NCI-H2227 treated with DMSO at 0.1 percent for 48 hours (cell line): ENCODE measurements around the gene BRD3OS.

Experiments
- DNase-seq: peaks from one replicate; lab custom pipeline; 2025; lab: John Stamatoyannopoulos, UW

BRD3OS gene

DNA sequence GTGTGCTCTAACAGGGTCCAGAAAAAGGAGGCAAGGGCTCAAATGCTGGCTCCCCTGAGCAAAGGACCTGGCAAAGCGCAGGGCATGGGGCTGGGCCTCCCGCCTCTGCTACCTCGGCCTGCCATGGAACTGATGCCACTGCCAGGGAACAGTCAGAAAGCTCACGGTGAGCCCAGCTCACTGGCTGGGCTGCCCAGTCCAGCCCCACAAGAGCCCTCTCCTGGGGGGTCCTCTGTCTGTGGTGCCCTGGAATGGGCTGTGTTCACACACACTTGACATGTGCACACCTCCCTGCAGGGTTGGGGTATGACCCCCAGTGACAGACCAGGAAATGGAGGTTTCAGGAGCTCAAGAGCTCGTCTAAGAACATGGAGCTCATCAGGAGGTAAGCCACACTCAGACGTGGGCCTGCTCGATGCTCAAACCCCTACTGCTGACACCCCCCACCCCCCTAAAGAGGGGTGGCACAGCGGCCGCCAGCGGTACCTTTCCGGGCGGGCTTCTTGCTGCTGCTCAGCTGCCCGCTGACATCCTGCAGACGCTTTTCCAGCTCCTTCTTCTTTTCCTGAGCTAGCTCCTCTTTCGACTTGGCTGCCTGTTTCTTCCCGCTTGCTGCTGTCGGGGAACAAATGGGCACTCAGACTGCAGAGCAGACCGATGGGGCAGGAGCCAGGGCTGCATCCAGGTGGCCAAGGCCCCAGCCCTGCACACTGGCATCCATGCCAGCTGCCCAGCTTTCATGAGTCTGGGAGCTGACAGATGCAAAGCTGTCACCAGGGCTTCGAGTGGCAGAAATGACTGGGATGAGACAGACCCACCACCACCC, 9.1 kb downstream of the BRD3OS start:
- DNase-seq, result no peak

DNA sequence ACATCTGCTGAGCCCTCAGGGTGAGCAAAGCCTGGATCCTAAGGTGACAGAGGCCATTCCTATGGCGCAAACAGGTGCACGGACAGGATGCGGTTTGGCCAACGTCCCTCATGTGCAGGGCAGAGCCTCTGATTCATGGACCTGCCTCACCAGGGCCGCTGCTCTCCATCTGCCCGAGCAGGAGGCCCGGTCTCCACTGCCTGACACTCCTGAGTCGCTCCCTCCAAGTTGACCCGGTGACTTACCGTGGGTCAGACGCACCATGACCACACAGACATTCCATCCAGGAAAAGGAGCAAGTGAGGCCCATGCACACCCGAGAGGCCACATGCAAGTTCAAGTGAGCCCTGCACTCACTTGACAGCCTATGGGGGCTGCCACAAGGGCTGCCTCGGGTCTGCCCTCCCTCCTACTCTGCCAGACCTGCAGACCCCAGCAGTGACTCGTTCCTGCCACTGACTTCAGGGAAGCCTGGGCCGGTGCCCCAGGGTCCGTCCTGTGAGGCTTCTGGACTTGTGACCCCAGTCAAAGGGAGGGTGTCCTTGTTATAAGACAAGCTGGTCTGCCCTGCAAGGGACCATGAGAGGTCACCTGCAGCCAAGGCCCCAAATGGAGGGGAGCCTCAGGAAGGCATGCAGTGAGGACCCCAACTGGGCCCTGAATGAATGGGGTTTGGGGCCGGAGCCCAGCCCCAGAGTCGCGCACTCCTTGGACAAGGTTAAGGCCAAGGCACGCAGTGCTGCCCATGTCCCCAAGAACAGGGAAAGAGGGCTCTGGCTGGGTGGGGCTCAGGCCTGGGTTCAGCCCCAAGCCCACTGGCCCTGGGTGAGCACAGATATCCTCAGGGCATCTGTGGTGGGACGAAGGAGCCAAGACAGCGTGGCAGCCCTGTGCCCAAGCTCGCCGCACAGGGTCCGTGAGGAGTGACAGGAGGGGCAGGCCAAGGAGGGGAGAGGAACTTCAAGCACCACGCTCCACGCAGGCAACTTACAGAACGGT, 10.1 kb downstream of the BRD3OS start:
- DNase-seq, result no peak

DNA sequence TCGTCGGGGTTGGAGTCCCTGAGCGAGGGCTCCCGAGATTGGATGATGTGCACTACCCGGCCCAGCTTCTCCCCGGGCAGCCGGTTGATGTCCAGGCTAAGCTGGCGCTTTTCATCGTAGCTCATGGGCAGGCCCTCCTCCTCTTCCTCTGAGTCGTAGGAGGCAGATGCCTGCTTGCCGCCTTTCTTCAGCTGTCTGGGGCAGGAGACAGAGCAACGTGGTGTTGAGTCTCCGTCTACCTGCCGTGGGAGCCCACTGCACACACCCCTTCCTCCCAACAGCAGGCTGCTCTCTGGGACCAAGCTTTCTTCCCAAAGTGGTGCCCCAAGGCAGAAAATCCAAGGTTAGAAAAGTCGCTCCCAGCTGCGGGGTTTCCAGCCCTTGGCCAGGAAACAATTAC, 10.8 kb downstream of the BRD3OS start:
- no peak for DNase-seq

DNA sequence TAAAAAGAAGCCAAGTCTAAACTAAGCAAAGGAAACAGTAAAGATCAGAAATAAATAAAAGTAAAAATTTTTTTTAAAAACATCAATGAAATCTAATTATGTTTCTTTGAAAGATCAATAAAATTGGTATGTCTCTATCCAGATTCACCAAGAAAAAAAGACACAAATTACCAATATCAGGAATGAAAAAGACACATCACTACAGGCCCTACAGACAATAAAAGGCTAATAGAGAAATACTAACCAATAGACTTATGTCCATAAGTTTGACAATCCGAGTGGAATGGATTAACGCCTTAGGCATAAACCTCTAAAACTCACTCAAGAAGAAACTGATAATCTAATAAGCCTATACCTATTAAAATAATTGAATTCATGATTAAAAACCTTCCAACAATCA, 12.4 kb downstream of the BRD3OS start:
- DNase-seq, result no peak

DNA sequence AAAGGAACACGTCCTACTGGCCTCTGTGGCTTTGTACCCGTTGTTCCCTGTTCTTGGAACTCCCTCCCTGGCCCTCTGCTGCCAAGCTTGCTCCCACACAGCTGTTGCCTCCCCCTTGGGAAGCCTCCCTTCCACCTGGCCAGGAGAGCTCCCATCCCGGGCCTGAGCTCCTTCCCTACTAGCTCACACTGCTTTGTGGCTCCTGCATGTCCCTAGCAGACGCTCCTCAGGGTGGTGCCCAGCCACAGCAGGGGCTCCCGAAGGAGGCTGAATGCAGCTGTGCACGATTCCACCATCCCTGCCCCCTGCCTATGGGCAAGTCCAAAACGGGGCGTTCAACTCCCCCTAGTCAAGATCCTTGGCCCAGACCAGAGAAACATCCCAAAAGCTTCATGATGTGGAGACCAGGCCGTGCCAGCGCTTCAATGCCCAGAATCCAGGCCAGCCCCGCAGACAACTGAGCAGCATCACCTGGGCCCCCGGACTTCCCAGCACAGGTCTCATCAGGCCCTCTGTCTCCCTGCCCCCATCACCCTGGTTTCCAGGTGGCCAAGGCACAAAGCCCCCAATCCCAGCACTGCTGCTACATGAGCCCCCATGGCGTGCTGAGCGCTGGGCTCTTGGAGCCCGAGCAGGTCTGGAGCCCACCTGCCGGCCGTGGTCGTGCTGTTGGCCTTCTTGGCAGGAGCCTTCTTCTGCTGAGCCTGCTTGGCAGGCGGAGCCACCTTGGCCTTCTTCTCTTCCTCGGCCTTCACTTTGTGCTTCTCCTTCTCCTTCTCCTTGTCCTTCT, 14.3 kb downstream of the BRD3OS start:
- DNase-seq, result no peak

DNA sequence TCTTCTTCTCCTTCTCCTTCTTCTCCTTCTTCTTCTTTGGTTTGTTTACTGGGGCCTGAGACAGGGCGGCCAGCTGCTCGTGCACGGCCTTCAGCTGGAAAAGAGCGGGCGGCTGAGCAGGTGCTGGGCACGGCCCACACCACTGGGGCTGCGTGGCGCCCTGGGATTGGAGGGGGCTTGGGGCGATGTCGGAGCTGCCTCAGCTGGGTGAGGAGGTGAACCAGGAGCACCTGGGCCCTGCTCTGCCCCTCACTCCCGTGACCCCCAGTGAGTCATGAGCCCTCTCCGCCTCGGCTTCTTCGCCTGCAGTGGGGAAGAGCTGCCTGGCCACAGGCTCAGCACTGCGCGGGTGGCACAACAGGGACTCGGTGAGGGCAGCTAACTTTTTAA, 14.9 kb downstream of the BRD3OS start:
- DNase-seq, result no peak

DNA sequence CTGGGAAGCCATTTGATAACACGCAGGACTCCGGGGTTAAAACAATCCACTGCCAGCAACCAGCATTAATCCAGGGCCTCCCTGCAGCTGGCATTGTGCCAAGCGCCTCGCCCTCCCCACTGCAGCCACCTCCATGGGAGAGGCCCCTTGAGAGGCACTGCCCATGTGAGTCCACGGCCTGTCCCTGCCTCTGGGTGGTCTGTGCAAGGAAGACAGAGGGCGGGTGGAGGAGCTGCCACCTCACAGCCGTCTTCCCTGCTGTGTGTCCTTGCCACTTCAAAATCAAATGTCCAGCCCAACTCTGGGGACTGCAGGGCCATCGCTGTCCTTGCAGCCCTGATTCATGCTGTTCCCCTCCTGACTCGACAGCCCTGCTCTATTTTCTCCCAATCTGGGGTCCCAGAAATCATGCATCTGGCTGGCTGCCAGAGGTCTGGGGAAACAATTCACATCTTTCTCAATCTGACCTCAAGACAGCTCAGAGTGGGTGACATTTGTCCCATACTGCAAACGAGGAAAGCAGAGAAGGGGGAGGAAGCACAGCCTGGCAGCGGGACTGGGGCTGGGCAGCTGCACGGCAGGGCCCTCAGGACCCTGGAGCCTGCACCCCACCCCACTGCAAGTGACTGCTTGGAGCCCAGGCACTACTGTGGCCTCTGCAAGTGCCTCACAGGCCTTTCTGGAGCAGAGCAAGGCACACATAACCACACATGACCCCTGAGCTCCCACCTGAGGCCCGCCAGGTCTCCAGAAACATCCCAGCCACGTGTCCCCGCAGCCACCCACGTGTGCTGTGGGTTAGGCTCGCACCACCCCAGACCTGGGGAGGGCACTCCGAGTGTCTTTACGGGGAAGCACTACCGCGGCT, 15.7 kb downstream of the BRD3OS start:
- peak; percentile 16 for DNase-seq

DNA sequence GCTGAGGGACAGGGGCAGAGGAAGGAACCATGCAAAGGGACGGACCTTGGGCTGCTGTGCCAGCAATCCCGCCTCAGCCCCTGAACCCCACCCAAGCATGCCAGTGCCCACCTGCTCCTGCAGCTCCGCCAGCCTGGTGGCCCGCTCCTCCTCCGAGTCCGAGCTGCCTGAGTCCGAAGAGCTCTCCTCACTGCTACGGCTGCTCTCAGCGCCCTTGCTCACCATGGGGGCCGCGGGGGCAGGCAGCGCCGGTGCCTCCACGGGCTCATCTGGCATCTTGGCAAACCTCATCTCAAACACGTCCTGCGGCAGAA, 16.3 kb downstream of the BRD3OS start:
- DNase-seq, result no peak

DNA sequence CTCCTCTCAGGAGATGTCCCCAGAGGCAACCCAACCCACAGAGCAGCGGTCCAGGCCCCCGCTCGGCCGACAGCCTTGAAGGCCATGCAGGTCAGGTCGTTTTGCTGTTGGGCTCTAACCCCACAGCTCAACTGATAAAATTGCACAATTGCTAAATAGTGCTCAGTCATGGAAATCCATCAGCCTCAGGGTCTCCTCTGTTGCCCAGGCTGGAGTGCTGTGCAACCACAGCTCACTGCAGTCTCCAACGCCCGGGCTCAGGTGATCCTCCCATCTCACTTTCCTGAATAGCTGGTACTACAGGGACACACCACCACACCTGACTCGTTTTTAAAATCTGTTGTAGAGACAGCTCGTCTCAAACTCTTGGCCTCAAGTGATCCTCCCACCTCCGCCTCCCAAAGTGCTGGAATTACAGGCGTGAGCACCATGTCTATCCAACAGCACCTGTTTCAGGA, 18.3 kb downstream of the BRD3OS start:
- no peak for DNase-seq

DNA sequence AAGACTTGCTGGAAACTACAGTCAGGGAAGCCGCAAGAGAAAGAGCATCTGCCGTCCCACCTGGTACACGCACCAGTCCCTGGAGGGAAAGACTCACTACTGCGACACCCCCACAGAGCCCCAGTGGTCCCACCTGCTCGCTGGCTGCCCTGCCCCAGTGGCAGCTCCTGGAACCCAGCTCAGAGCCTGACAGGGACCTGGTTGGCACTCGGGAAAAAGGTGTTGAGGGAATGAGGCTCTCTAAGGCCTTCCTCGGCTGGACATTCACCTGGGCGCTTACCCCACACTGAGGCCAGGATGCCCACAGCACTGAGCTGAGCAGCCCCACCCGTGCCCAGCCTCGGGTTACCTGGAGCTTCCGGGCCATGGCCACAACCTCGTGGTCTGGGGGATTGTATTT, 19.7 kb downstream of the BRD3OS start:
- no peak for DNase-seq

DNA sequence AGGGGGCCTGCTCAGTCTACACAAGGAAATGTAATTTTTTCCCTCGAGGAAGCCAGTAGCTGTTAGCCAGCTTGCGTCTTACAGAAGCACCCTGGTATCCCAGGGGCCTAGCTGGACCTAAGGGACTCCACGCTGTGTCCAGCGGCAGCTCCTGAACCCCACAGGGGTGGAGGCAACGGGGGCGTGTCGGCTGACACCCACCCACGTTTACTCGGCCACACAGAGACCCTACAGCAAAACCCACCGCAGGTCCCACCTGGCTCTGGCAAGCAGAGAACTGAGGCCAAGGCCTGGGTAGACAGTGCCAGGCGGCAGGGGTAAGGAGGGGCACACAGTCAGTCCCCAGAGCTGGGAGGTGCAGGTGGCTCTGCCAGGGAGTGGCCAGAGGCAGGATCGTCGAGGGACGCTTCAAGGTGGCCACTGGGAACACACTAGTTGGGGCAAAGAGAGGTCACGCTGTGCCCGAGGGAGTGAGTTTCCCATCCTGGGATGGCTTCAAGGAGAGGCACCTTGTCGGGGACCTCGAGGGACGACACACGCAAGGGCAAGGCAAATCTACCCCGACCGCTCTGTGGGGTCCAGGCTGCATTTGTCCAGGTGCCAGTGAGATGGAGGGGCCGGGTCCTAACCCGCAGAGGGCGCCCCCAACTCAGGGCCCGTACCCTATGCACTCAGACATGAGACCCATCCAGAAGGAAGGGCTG, 20.7 kb downstream of the BRD3OS start:
- DNase-seq, result no peak

DNA sequence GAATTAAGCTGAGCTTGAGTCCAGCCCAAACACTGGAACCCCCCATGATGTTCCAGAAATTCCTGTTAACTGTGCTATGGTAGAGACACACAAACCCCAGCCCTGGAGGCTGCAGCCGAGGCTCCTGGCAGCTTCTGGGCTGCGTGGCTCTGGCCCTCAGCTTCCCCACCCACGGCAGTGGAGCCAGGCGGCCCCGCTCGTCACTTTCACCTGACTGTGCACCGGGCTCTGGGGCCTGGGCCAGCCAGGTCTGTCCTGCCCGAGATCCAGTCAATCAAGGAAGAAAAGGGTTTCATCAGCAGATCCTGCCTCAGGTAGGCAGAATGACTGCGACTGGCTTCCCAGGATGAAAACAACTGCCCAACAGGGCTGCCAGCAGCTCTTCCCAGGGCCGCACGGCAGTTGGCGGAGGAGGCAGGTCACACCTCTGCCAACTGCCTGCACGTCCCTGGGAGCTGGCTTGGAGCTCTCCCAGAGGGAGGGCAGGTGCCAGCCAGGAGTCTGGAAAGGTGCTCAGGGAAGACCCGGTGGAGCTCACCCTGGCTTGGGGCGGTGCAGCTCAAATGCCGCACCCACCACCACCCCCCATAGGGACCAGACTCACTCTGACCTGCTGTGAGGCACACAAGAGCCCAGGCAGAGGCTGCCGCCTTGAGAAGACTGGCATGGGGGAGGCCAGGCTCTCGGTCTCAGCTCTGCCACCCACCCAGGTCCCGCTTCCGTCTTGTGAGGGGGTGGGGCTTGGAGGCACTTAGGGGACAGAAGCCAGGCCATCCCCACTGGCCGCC, 21.8 kb downstream of the BRD3OS start:
- DNase-seq, result no peak

DNA sequence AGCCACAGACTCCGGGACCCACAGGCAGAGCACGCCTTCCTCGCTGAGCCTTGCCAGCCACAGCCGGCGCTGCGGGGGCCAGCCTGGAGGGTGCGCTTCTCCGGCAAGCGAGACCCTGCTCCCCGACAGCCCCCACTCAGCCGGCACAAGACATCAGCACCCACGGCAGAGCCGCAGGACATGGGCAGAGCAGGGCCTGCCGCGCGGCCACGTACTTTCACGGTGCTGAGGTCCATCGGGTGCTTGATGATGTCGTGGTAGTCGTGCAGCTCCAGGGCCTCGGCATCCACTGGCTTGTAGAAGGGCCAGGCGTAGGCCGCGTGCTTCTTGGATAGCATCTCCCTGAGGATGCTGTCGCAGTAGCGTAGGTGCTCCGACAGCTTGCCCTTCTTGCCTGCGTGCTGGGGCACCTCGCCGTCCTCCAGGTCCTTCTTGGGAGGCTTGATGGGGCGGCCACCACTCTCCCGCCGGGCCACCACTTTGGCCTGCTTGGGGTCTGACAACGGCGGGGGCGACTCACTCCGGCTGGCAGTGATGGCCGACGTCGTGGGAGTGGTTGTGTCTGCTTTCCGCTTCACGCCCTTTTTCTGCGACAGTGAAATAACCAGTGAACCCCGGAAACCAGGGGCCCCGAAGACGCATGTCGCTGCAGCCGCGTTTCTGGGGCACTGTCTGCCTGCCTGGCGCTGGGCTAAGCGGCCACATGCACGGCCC, 22.7 kb downstream of the BRD3OS start:
- DNase-seq, result no peak

DNA sequence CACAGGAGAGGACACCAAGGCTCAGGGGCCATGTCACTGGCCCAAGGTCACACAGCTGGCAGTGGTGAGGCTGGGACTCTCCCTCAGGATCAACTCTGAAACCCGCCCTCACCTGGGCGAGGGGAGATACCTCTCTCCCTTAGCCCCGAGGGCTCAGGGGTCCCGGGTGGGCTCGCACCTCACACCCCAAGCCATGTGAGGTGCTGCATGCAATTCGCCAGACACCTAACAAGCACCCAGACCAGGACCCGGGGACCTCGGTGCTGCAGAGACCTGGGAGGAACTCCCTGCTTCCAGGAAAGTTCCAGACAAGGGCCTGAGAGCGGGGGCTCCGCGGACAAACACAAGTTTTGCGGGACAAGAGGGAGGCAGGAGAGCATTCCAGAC, 23.3 kb downstream of the BRD3OS start:
- no peak for DNase-seq

DNA sequence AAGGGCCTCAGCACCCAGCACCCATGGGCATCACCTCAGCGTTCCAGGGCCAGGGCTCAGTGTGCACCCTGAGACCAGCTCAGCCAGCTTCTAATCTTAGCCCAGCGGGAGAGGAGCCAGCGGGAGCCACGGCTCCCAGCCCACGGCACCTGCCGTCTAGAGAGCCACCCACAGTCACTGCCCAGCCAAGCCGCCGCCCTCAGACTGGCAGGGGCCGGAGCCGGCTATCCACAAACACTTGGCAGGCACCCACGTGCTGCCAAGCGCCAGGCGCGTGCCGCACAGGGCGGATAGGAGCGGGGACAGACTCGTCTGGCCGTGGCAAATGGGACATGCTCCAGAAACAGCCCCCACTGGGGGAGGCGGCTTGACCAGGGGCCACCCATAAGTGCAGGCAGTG, 24.0 kb downstream of the BRD3OS start:
- no peak for DNase-seq

DNA sequence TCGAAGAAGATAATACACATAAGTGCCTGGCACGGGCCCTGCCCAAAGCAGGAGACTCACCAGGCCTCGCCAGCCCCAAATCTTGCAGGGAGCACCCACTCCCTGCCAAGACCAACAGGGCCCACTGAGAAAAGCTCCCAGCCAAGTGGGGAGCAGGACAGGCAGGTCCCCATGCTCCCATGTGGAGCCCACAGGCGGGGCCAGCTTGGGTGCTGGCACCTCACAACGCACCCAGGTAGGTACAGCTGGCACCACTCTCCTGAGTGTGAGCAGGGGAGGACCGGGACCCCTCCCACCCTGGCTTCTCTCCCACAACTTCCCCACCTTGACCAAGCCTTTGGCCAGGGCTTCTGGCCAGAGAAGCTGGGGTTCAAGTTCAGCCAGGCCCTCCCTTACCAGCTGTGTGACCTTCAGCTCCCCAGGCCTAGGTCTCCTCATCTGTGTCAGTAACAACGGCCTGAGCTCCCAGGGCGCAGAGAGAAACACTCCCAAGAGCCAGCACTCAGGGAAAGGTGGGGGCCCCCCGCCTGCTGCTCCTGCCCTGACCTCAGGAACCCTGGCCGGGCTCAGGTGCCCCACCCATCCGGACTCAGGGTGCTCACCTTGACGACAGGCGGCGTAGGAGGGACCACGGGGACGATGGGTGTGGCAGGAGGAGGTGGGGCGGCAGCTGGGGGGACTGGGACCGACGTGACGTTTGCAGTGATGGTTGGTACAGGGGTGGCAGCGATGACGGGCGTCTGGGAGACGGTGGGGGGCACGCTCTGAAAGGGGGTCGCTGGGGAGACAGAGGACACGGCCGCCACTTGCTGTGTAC, 24.7 kb downstream of the BRD3OS start:
- no peak for DNase-seq

DNA sequence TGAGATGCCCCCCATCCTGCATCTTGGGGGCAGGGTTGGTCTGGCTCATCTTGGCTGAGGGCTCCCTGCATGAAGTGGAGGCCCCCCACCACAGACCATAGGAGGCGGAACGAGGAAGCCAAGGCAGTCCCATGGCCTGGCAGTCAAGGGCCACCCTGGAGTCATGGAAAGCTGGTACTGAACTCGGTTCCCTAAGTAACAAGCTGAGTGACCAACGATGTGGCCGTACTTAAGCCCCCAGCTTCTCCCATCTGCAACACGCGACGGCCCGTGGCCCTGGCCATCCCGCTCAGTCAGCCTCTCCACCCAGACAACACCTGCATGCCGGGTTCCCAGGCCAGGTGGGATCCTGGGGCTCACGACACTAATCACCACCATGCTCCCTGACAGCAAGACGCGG, 25.4 kb downstream of the BRD3OS start:
- DNase-seq, result no peak

DNA sequence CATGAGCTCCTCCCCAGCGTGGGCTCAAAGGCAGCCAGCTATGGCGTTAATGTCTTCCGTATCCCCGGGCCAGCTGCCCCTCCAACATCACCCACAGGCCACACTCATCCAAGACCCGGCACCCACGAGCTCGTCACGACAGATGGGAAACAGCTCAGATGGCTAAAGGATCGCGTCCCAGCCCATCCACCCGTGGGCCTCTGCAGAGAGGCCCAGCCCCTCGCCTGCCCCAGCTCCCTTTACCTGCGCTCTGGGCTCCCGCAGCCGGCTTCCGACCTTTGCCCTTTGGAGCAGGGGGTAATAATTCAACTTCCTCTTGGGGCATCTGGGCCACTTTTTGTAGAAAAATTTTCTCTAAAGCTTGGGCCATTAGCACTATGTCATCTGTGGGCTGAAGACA, 26.0 kb downstream of the BRD3OS start:
- DNase-seq, result no peak
